Cortex of kidney (tissue), 1 donor: ENCODE results near the gene NR2F1.
"Not testable (repeated sequence)": the region's sequence is repeated elsewhere in the genome, so short reads cannot be mapped to it uniquely, and the experiment has no call there.

Experiments used
- DNase-seq: peaks from one replicate; lab custom pipeline; 2025; lab: John Stamatoyannopoulos, UW

Gene NR2F1

GRCh38 chr5:93582677-93583438 is at the start of gene NR2F1:
Gene NR2F1, plus strand, starts transcription at chr5:93583222. Its CDS starts 1,802 bp downstream, at chr5:93585024.
- DNase-seq: no peak

GRCh38 chr5:93545872-93546271 is 37.1 kb upstream of the NR2F1 start:
- DNase-seq: no peak

- DNase-seq: not testable (repeated sequence)
These were observed 33.4 kb upstream of the NR2F1 start for GRCh38 chr5:93549594-93549993.

GRCh38 chr5:93557021-93557604 is 25.9 kb upstream of the NR2F1 start:
- DNase-seq: no peak

- no peak for DNase-seq
These were observed 16.9 kb upstream of the NR2F1 start for GRCh38 chr5:93566091-93566490.

GRCh38 chr5:93567424-93567823 is 15.6 kb upstream of the NR2F1 start:
- no peak for DNase-seq

GRCh38 chr5:93569300-93570160 is 13.5 kb upstream of the NR2F1 start:
- DNase-seq: no peak

- no peak for DNase-seq
These were observed 12.5 kb upstream of the NR2F1 start for GRCh38 chr5:93570294-93571113.

- DNase-seq: no peak
These were observed 11.7 kb upstream of the NR2F1 start for GRCh38 chr5:93571114-93571949.

GRCh38 chr5:93572101-93572607 is 10.9 kb upstream of the NR2F1 start:
- no peak for DNase-seq

GRCh38 chr5:93572608-93573353 is 10.2 kb upstream of the NR2F1 start:
- no peak for DNase-seq

GRCh38 chr5:93573354-93574351 is 9.4 kb upstream of the NR2F1 start:
- no peak for DNase-seq

- no peak for DNase-seq
These were observed 8.3 kb upstream of the NR2F1 start for GRCh38 chr5:93574491-93575305.

GRCh38 chr5:93575461-93576414 is 7.3 kb upstream of the NR2F1 start:
- no peak for DNase-seq

GRCh38 chr5:93576994-93577853 is 5.8 kb upstream of the NR2F1 start:
- DNase-seq: no peak
